ENCODE data around the gene CATSPER2. TPM values are rescaled to one million over a fixed set of nuclear protein-coding genes. Genes with fewer than 3 reads are reported as not detected.
"Not testable (repeated sequence)": the region's sequence is repeated elsewhere in the genome, so short reads cannot be mapped to it uniquely, and the experiment has no call there.

The CATSPER2 gene
- total and polyA plus RNA-seq, 2 donors (not counting 1 experiment from before 2014, with no cell fraction given) = 6.7 to 17.2 TPM

- H3K9me3 Mint-ChIP-seq (ENCODE audit: insufficient read depth); H3K27me3 Mint-ChIP-seq; H3K4me3 ChIP-seq (ENCODE audit: control extremely low read depth in 1 of 5, extremely low read depth in 1 of 5, insufficient read depth in 1 of 5, low read depth in 2 of 5, low read length in 4 of 5); H3K9ac ChIP-seq (ENCODE audit: low read length); H3K4me1 Mint-ChIP-seq; H2AFZ ChIP-seq (ENCODE audit: insufficient read depth, low read depth, low read length, poor library complexity, severe bottlenecking); H3K27ac ChIP-seq (ENCODE audit: low read length in 2 of 2); H3K27me3 ChIP-seq (replicated peaks in 1 of 4; ENCODE audit: control extremely low read depth in 1 of 4, control insufficient read depth in 3 of 4, insufficient read depth in 4 of 4, low read length in 3 of 4); H3K9me3 ChIP-seq (ENCODE audit: control extremely low read depth in 1 of 3, control insufficient read depth in 2 of 3, insufficient read depth in 1 of 3, low read length in 2 of 3); H4K20me1 ChIP-seq (ENCODE audit: control insufficient read depth, insufficient read depth, low read length, poor library complexity, severe bottlenecking); H3K79me2 ChIP-seq (ENCODE audit: control insufficient read depth, insufficient read depth, low read length); H3K4me1 ChIP-seq (ENCODE audit: control insufficient read depth in 2 of 2, insufficient read depth in 2 of 2, low read length in 2 of 2); intact Hi-C loops (cut with micrococcal nuclease); H3K4me3 Mint-ChIP-seq; CTCF ChIA-PET; H3K27ac Mint-ChIP-seq; DNase-seq; ATAC-seq (ENCODE audit: low read depth); H3K4me2 ChIP-seq (replicated peaks; ENCODE audit: low read depth, low read length, poor library complexity, severe bottlenecking); POLR2A ChIA-PET; H3K36me3 ChIP-seq (replicated peaks in 1 of 2; ENCODE audit: control extremely low read depth in 1 of 2, control insufficient read depth in 1 of 2, extremely low read depth in 1 of 2, insufficient read depth in 2 of 2, low read length in 1 of 2): not testable (repeated sequence)
These were observed 21.7 kb downstream of the CATSPER2 start for GRCh38 chr15:43626937-43627336.

DNA sequence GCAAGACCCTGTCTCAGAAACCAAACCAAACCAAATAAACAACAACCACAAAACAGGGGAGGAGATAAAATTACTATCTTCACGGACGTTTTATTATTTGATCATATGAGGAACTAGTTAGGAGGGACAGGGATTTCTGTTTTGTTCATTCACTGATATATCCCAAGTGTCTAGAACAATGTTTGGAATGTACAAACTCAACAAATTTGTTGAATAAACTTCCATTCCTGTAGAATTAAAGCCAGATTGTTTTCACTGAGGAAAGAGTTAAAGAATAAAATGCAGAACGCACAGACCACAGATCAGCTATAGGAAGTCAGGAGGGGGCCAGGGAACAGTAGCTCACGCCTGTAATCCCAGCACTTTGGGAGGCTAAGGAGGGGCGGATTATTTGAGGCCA lies 23.5 kb downstream of the CATSPER2 start:
- ATAC-seq (ENCODE audit: low read depth) = no peak
- CTCF ChIA-PET = no interaction called here
- H3K4me3 Mint-ChIP-seq = no peak overlapping the region

GRCh38 chr15:43622068-43622799 lies 26.4 kb downstream of the CATSPER2 start:
- H3K9me3 ChIP-seq (ENCODE audit: control extremely low read depth in 1 of 3, control insufficient read depth in 2 of 3, insufficient read depth in 1 of 3, low read length in 2 of 3); intact Hi-C loops (cut with micrococcal nuclease); H3K27me3 ChIP-seq (replicated peaks in 1 of 4; ENCODE audit: control extremely low read depth in 1 of 4, control insufficient read depth in 3 of 4, insufficient read depth in 4 of 4, low read length in 3 of 4); DNase-seq; H3K4me1 Mint-ChIP-seq; POLR2A ChIA-PET; ATAC-seq (ENCODE audit: low read depth); H4K20me1 ChIP-seq (ENCODE audit: control insufficient read depth, insufficient read depth, low read length, poor library complexity, severe bottlenecking); H3K4me2 ChIP-seq (replicated peaks; ENCODE audit: low read depth, low read length, poor library complexity, severe bottlenecking); H3K27ac Mint-ChIP-seq; H3K4me3 ChIP-seq (ENCODE audit: control extremely low read depth in 1 of 5, extremely low read depth in 1 of 5, insufficient read depth in 1 of 5, low read depth in 2 of 5, low read length in 4 of 5); H3K4me1 ChIP-seq (ENCODE audit: control insufficient read depth in 2 of 2, insufficient read depth in 2 of 2, low read length in 2 of 2); H3K36me3 ChIP-seq (replicated peaks in 1 of 2; ENCODE audit: control extremely low read depth in 1 of 2, control insufficient read depth in 1 of 2, extremely low read depth in 1 of 2, insufficient read depth in 2 of 2, low read length in 1 of 2); H3K9ac ChIP-seq (ENCODE audit: low read length); H3K9me3 Mint-ChIP-seq (ENCODE audit: insufficient read depth); H3K27ac ChIP-seq (ENCODE audit: low read length in 2 of 2); H3K79me2 ChIP-seq (ENCODE audit: control insufficient read depth, insufficient read depth, low read length); H3K4me3 Mint-ChIP-seq; CTCF ChIA-PET; H2AFZ ChIP-seq (ENCODE audit: insufficient read depth, low read depth, low read length, poor library complexity, severe bottlenecking): not testable (repeated sequence)
- peaks cover 11% of the 10 kb centered on the region for H3K27me3 Mint-ChIP-seq
- no CpG with 5 or more reads among the region's 7 CpGs for WGBS (ENCODE audit: insufficient coverage)

More for the DNA sequence above, 23.5 kb downstream of the CATSPER2 start:
- Histone ChIP-seq H3K79me2 (ENCODE audit: control insufficient read depth, insufficient read depth, low read length) (no peaks in the 10 kb centered on the region), H3K4me3 (ENCODE audit: control extremely low read depth in 1 of 5, extremely low read depth in 1 of 5, insufficient read depth in 1 of 5, low read depth in 2 of 5, low read length in 4 of 5) (no peak overlapping the region), H3K9ac (ENCODE audit: low read length) (no peak overlapping the region), H3K4me1 (ENCODE audit: control insufficient read depth in 2 of 2, insufficient read depth in 2 of 2, low read length in 2 of 2) (no peaks in the 10 kb centered on the region), H3K9me3 (ENCODE audit: control extremely low read depth in 1 of 3, control insufficient read depth in 2 of 3, insufficient read depth in 1 of 3, low read length in 2 of 3) (no peaks in the 10 kb centered on the region), H3K4me2 (replicated peaks; ENCODE audit: low read depth, low read length, poor library complexity, severe bottlenecking) (no peak overlapping the region), H2AFZ (ENCODE audit: insufficient read depth, low read depth, low read length, poor library complexity, severe bottlenecking) (no peak overlapping the region), H4K20me1 (ENCODE audit: control insufficient read depth, insufficient read depth, low read length, poor library complexity, severe bottlenecking) (no peaks in the 10 kb centered on the region), H3K27ac (ENCODE audit: low read length in 2 of 2) (no peak overlapping the region), H3K36me3 (replicated peaks in 1 of 2; ENCODE audit: control extremely low read depth in 1 of 2, control insufficient read depth in 1 of 2, extremely low read depth in 1 of 2, insufficient read depth in 2 of 2, low read length in 1 of 2) (no peaks in the 10 kb centered on the region), H3K27me3 (replicated peaks in 1 of 4; ENCODE audit: control extremely low read depth in 1 of 4, control insufficient read depth in 3 of 4, insufficient read depth in 4 of 4, low read length in 3 of 4) (peaks cover 0 to under 1% (median 0%) of the 10 kb centered on the region in 4 experiments)
- intact Hi-C loops (cut with micrococcal nuclease) = no loop called here
- no peak for DNase-seq
- POLR2A ChIA-PET = no interaction called here
- Mint-ChIP-seq H3K27ac (no peak overlapping the region), H3K4me1 (no peaks in the 10 kb centered on the region), H3K9me3 (ENCODE audit: insufficient read depth) (no peaks in the 10 kb centered on the region), H3K27me3 (peaks cover 8% of the 10 kb centered on the region)
- TF ChIP-seq, protein P1, sequence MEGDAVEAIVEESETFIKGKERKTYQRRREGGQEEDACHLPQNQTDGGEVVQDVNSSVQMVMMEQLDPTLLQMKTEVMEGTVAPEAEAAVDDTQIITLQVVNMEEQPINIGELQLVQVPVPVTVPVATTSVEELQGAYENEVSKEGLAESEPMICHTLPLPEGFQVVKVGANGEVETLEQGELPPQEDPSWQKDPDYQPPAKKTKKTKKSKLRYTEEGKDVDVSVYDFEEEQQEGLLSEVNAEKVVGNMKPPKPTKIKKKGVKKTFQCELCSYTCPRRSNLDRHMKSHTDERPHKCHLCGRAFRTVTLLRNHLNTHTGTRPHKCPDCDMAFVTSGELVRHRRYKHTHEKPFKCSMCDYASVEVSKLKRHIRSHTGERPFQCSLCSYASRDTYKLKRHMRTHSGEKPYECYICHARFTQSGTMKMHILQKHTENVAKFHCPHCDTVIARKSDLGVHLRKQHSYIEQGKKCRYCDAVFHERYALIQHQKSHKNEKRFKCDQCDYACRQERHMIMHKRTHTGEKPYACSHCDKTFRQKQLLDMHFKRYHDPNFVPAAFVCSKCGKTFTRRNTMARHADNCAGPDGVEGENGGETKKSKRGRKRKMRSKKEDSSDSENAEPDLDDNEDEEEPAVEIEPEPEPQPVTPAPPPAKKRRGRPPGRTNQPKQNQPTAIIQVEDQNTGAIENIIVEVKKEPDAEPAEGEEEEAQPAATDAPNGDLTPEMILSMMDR (IDR thresholded peaks at IDR 0.05) = no peak
- TF ChIP-seq EZH2 (IDR thresholded peaks at IDR 0.05; ENCODE audit: borderline replicate concordance, insufficient read depth, low read depth, low read length, poor library complexity, severe bottlenecking) = no peak
- 0% methylated on average over 2 of the region's 5 CpGs for WGBS (ENCODE audit: insufficient coverage)

Data from B cell (primary cell).